Natural killer cell (primary cell): Measurements from ENCODE around the gene LDAH. TPM values are rescaled to one million over a fixed set of nuclear protein-coding genes. Genes with fewer than 3 reads are reported as not detected.

ENCODE experiments used
- ATAC-seq, 3 donors: fragments of 150-1000 bp in 2 of 3; fragments of 200-7000 bp in 1 of 3; cut with Tn5 transposase; 1 replicate in 1 of 3; 2 replicates in 2 of 3; pipeline ENCODE4 v1.10.0; 2021; ENCODE audit warnings: mild to moderate bottlenecking in 2 of 3, moderate library complexity in 2 of 3
- DNase-seq, 2 donors: peaks; one replicate each; pipeline versions ENCODE4 v3.0.0 to v3.0.0-alpha.2; 2013 to 2021; ENCODE audit warnings: mixed read lengths in 1 of 2
- H3K27ac ChIP-seq: one replicate; pipeline ENCODE4 v1.5.1; 2013; ENCODE audit warnings: mild to moderate bottlenecking, low read length
- H3K27me3 ChIP-seq: one replicate; pipeline ENCODE4 v1.6.1; 2013; ENCODE audit warnings: low read length; ENCODE audit not compliant: control insufficient read depth, insufficient read depth
- H3K36me3 ChIP-seq: one replicate; pipeline ENCODE4 v1.6.1; 2013; ENCODE audit warnings: low read length; ENCODE audit not compliant: control insufficient read depth, insufficient read depth
- H3K4me1 ChIP-seq: one replicate; pipeline ENCODE4 v1.6.1; 2013; ENCODE audit warnings: low read length; ENCODE audit not compliant: control insufficient read depth, insufficient read depth
- H3K4me3 ChIP-seq: one replicate; pipeline ENCODE4 v1.5.1; 2013; ENCODE audit warnings: low read length
- H3K9me3 ChIP-seq: one replicate; pipeline ENCODE4 v1.6.1; 2013; ENCODE audit warnings: low read length; ENCODE audit not compliant: control insufficient read depth, insufficient read depth
- H3K27ac Mint-ChIP-seq, 2 donors: one replicate each; pipeline ENCODE4 v1.8.0; 2022; ENCODE audit warnings: mild to moderate bottlenecking in 2 of 2, mixed read lengths in 2 of 2, moderate library complexity in 1 of 2
- H3K27me3 Mint-ChIP-seq, 2 donors: one replicate each; pipeline ENCODE4 v1.8.0; 2022; ENCODE audit warnings: low read depth in 2 of 2, mixed read lengths in 2 of 2
- H3K36me3 Mint-ChIP-seq: one replicate; pipeline ENCODE4 v1.8.0; 2022; ENCODE audit warnings: mixed read lengths
- H3K4me1 Mint-ChIP-seq, 2 donors: one replicate each; pipeline ENCODE4 v1.8.0; 2022; ENCODE audit warnings: mixed read lengths in 2 of 2
- H3K4me3 Mint-ChIP-seq: one replicate; pipeline ENCODE4 v1.8.0; 2022; ENCODE audit warnings: mild to moderate bottlenecking, moderate library complexity, mixed read lengths
- H3K9me3 Mint-ChIP-seq, 2 donors: one replicate each; pipeline ENCODE4 v1.8.0; 2022; ENCODE audit warnings: mixed read lengths in 2 of 2
- WGBS: methylation state at CpG from one replicate; pipeline ENCODE4 v1.1.7; 2013; ENCODE audit warnings: missing lambda C conversion rate; ENCODE audit not compliant: insufficient coverage; 5-methylcytosine and 5-hydroxymethylcytosine counted together
- intact Hi-C: fragments of 100-400 bp; cut with micrococcal nuclease; formaldehyde crosslinking; loops from one replicate; pipeline ENCODE4 v1.14.2; 2022
- total RNA-seq, 4 donors: library from RNA; stranded (reverse); fragments of 120-200 nt in 1 of 4; gene quantifications; one replicate each; pipeline versions ENCODE4 v1.2.3 to v1.2.4, GENCODE V29; 2013 to 2022
- TF ChIP-seq, protein P1 (sequence below): fragments of 200-600 bp; IDR thresholded peaks from one replicate; pipeline ENCODE4 v1.8.0; 2022; ENCODE audit warnings: antibody characterized with exemption

LDAH gene
- total RNA-seq, 3 donors from 2014 or later (not counting 1 experiment from before 2014, with no cell fraction given) = 14.5 to 25.6 (median 17.2) TPM

DNA sequence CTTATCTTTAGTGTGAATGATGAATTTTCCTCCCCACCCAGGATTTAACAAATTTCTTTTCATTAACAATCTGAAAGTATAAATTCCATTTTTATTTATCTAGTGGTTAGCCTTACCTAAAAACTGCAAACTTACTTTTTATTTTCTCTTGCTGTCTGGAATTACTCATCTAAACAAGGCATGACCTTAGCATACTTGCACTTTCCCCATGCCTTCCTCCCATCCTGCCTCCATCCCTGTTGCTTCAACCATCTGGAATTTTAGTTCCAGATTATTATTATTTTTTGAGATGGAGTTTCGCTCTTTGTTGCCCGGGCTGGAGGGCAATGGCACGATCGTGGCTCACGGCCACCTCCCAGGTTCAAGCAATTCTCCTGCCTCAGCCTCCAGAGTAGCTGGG, 120.3 kb downstream of the LDAH start:
- no peaks in the 10 kb centered on the region for H3K27me3 Mint-ChIP-seq
- H3K9me3 Mint-ChIP-seq = no peaks in the 10 kb centered on the region
- no peaks in the 10 kb centered on the region for H3K36me3 Mint-ChIP-seq
- no peaks in the 10 kb centered on the region for H3K27me3 ChIP-seq
- no peaks in the 10 kb centered on the region for H3K9me3 ChIP-seq
- H3K4me1 ChIP-seq = no peaks in the 10 kb centered on the region
- WGBS = 96% methylated on average over 5 of the region's 5 CpGs
- H3K4me3 ChIP-seq = no peak overlapping the region
- TF ChIP-seq, protein P1, sequence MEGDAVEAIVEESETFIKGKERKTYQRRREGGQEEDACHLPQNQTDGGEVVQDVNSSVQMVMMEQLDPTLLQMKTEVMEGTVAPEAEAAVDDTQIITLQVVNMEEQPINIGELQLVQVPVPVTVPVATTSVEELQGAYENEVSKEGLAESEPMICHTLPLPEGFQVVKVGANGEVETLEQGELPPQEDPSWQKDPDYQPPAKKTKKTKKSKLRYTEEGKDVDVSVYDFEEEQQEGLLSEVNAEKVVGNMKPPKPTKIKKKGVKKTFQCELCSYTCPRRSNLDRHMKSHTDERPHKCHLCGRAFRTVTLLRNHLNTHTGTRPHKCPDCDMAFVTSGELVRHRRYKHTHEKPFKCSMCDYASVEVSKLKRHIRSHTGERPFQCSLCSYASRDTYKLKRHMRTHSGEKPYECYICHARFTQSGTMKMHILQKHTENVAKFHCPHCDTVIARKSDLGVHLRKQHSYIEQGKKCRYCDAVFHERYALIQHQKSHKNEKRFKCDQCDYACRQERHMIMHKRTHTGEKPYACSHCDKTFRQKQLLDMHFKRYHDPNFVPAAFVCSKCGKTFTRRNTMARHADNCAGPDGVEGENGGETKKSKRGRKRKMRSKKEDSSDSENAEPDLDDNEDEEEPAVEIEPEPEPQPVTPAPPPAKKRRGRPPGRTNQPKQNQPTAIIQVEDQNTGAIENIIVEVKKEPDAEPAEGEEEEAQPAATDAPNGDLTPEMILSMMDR = no peak
- DNase-seq (no peak), ATAC-seq (no peak)
- no peak overlapping the region for H3K27ac ChIP-seq
- no peaks in the 10 kb centered on the region for H3K36me3 ChIP-seq
- H3K4me1 Mint-ChIP-seq = peaks cover 12 to 20% of the 10 kb centered on the region in 2 donors
- H3K4me3 Mint-ChIP-seq = no peak overlapping the region
- no peak overlapping the region for H3K27ac Mint-ChIP-seq
- intact Hi-C loops = no loop called here

DNA sequence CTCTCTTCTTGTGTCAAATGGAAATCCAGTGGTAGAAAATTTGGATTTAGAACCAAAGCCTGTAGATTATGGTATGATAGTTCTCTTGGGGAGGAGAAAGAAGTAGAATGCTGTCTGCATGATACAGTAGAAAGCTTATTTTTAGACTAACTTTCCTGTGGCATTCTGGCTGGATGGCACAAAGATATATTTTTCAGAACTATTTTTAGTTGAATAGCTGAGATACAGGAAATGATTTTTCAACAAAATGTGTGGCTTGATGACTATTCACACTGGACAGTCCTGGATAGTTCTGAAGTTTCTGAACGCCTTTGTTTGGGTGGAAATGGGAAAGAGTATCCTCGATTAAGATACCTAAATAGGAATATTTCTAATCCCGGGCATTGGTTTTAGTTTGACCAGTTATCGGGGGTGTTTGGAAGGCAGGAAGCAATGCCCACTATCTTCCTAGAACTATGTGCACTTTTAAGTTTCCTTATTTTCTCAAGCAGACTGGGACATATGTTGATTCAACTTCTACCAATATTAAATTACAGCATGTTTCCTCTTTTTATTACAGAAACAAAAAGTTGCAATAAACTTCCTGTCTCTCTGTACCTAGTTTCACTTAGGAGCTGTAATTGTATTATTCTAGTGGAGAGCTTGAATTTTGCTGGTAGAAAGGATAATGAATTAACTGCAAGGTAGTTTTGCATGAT, 123.8 kb downstream of the LDAH start:
- whole genome bisulfite sequencing = 15% methylated on average over 2 of the region's 4 CpGs
- ATAC-seq (no peak), DNase-seq (no peak)
- H3K27me3 ChIP-seq = no peaks in the 10 kb centered on the region
- TF ChIP-seq, protein P1 = no peak
- H3K36me3 ChIP-seq = no peaks in the 10 kb centered on the region
- H3K36me3 Mint-ChIP-seq = no peaks in the 10 kb centered on the region
- H3K4me3 ChIP-seq = no peak overlapping the region
- H3K4me1 ChIP-seq = no peaks in the 10 kb centered on the region
- peak overlapping the region in 1 of 2 donors; percentile 10 for H3K27ac Mint-ChIP-seq
- no peak overlapping the region for H3K4me3 Mint-ChIP-seq
- H3K9me3 Mint-ChIP-seq = no peaks in the 10 kb centered on the region
- H3K27ac ChIP-seq = no peak overlapping the region
- no peaks in the 10 kb centered on the region for H3K9me3 ChIP-seq
- peaks cover 12 to 13% of the 10 kb centered on the region in 2 donors for H3K4me1 Mint-ChIP-seq
- H3K27me3 Mint-ChIP-seq = no peaks in the 10 kb centered on the region
- intact Hi-C loops = no loop called here

DNA sequence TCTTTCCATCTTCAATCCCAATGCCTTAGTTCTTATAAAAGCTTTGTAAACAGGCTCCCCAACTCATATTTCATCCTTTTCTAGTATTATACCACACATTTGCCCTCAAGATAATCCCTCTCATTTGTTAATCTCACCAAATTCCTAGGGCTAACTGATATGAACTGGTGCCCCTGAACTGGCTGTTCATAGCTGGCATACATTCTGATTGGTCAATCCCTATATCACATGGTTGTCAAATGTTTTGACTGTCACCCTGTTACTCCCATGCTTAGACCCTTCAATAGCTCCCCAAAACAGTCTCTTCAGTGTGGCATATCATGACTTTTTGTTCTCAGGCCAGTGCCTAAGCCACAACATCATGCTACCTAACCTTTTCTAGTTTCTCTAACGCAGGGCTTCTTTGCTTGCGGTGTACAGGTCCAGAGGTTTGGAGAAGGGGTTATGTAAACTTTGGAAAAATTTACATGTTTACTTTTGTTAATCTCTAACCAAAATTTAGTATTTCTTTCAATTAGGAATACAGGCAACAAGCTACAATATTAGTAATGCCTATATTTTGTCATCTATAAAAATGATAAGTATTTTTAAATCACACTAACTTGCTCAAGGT, 125.5 kb downstream of the LDAH start:
- Mint-ChIP-seq H3K27ac (no peak overlapping the region), H3K4me1 (peaks cover 12 to 13% of the 10 kb centered on the region in 2 donors), H3K36me3 (no peaks in the 10 kb centered on the region), H3K27me3 (no peaks in the 10 kb centered on the region), H3K9me3 (no peaks in the 10 kb centered on the region), H3K4me3 (no peak overlapping the region)
- H3K27ac ChIP-seq = no peak overlapping the region
- DNase-seq = no peak
- no peaks in the 10 kb centered on the region for H3K9me3 ChIP-seq
- H3K27me3 ChIP-seq = no peaks in the 10 kb centered on the region
- intact Hi-C loops = no loop called here
- no peak overlapping the region for H3K4me3 ChIP-seq
- no peaks in the 10 kb centered on the region for H3K4me1 ChIP-seq
- peaks cover 2% of the 10 kb centered on the region for H3K36me3 ChIP-seq
- ATAC-seq = no peak
- TF ChIP-seq, protein P1 = no peak
- WGBS = no CpG with 5 or more reads among the region's 2 CpGs
